ENCODE measurements around the gene NME3. TPM values are rescaled to one million over a fixed set of nuclear protein-coding genes. Genes with fewer than 3 reads are reported as not detected.

The NME3 gene
- total RNA-seq, 1 experiment from 2014 or later: 76.9 TPM

- Histone ChIP-seq H3K9me3 (ENCODE audit: control insufficient read depth, low read depth, low read length) (peaks cover 15% of the 10 kb centered on the region), H3K18ac (ENCODE audit: insufficient read length, low read depth, low read length) (no peak overlapping the region), H2AFZ (ENCODE audit: low read length) (no peak overlapping the region), H2BK20ac (ENCODE audit: low read depth, low read length, poor library complexity, severe bottlenecking) (no peak overlapping the region), H3K56ac (ENCODE audit: insufficient read length, low read depth, low read length) (no peak overlapping the region), H3K4me2 (ENCODE audit: insufficient read depth, insufficient read length, low read length) (no peak overlapping the region), H3K9ac (ENCODE audit: extremely low read depth, insufficient read length, low read length) (no peak overlapping the region), H4K8ac (replicated peaks; ENCODE audit: insufficient read length, low read depth, low read length) (no peak overlapping the region), H3T11ph (ENCODE audit: low read length) (no peak overlapping the region), H3K27me3 (ENCODE audit: insufficient read depth, low read length) (no peaks in the 10 kb centered on the region), H3K23me2 (ENCODE audit: insufficient read length, low read depth, low read length, poor library complexity, severe bottlenecking) (no peaks in the 10 kb centered on the region), H3K4me1 (ENCODE audit: insufficient read depth, low read length) (no peaks in the 10 kb centered on the region), H3K79me2 (ENCODE audit: insufficient read depth, low read length) (no peaks in the 10 kb centered on the region), H2BK15ac (ENCODE audit: low read depth, low read length) (no peak overlapping the region), H2AK5ac (ENCODE audit: insufficient read length, low read length) (no peak overlapping the region), H4K20me1 (ENCODE audit: control insufficient read depth, insufficient read depth, insufficient read length) (peaks cover 3% of the 10 kb centered on the region), H3K4ac (ENCODE audit: low read depth, low read length) (no peak overlapping the region), H3K23ac (ENCODE audit: insufficient read length, low read depth, low read length) (no peak overlapping the region), H3K27ac (ENCODE audit: insufficient read length, low read depth, low read length) (no peak overlapping the region), H4K91ac (ENCODE audit: insufficient read length, low read depth, low read length) (no peak overlapping the region), H3K79me1 (ENCODE audit: insufficient read depth, low read depth, low read length, poor library complexity, severe bottlenecking) (no peaks in the 10 kb centered on the region), H2BK5ac (ENCODE audit: insufficient read length, low read length) (no peak overlapping the region), H2BK12ac (ENCODE audit: insufficient read length, low read depth, low read length) (no peak overlapping the region), H4K5ac (ENCODE audit: insufficient read length, low read depth, low read length) (no peak overlapping the region), H3K14ac (ENCODE audit: insufficient read depth, low read length) (no peak overlapping the region; the same call in 1 of the 2 replicates), H2BK120ac (ENCODE audit: low read depth, low read length, poor library complexity, severe bottlenecking) (no peak overlapping the region)
- H3K9me3 Mint-ChIP-seq: no peaks in the 10 kb centered on the region
- WGBS (ENCODE audit: extremely low coverage, insufficient read length, low lambda C conversion rate): no CpG with 5 or more reads among the region's 30 CpGs
- no peaks in the 10 kb centered on the region for H3K4me1 Mint-ChIP-seq
- H3K4me3 Mint-ChIP-seq: no peak overlapping the region
- H3K27ac Mint-ChIP-seq: no peak overlapping the region
- DNase-seq: no peak
- TF ChIP-seq CTCF (conservative IDR thresholded peaks at IDR 0.05): no peak
- no peaks in the 10 kb centered on the region; the same call in 1 of the 2 replicates for H3K27me3 Mint-ChIP-seq (ENCODE audit: low read depth)
- peaks cover 0 to 3% (median 0%) of the 10 kb centered on the region in 3 experiments; a peak in 3 of 7 replicates for H3K36me3 Mint-ChIP-seq (ENCODE audit: insufficient read depth in 1 of 3, low read depth in 3 of 3)
Measured at GRCh38 chr16:1740781-1741490, 30.4 kb downstream of the NME3 start.

All from H9 (cell line).